Measurements from ENCODE around the gene CIITA.

CIITA gene

DNA sequence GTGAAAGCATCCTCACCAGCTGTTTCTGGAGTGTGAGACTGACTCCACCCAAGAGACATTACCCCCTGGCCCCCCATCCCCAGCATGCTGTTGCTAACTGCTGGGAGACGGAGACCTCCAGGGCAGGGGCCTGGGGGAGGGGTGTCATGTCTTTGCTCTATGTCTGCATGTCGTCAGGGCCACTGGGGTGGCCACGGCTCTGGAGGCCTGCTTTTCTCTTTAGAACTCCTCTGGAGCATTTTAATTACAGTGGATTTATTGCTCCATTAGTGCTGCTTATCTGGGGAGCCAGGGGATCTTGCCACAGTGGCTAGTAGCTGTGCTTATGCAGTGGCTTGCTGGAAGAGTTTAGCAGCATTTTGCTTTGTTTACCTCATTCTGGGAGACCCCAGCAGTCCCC lies 99.6 kb downstream of the CIITA start:
- no peak for DNase-seq

DNA sequence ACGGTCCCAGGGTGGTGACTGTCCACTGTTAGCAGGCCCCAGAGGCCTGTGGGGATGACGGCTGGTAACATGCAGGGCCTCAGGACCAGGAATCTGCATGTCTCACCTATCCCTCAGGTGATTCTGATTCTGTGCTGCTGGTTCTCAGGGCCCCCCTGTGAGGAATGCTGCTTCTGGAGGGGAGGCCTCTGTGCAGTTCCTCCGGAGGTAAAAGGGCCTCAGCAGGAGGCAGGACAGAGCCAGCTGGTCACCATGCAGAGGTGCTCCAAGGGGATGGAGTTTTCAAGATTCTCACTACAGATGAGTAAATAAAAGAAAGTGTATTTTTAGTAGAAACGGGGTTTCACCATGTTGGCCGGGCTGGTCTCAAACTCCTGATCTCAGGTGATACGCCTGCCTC lies 101.1 kb downstream of the CIITA start:
- DNase-seq: no peak

DNA sequence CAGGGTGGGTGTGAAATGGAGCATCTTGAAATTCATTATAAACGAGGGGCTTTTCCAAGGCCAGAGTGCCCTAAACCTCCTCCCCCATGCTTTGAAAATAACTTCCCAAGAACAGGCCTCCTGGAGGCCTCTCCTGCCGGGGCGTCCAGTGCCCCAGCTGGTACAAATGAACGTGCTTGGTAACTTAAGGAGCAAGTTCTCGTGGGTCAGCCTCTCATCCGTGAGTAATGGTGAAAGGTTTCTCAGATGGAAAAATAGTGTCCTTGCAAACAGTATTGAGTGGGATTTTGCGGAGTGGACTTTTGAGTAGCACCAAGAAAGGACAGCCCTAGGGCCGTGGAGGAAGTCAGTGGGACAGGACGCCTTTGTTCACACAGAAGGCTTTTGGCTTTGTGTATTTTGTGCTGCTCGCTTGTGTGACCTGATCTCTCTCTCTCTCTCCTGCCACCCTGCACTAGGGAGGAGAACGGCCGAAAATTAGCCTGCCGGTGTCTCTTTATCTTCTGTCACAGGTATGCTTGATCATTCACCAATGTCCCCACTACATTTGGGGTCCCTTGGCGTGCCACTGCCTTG lies 102.0 kb downstream of the CIITA start:
- DNase-seq: peak in 4 of 58 donors; percentile 1 to 51 (median 14)

DNA sequence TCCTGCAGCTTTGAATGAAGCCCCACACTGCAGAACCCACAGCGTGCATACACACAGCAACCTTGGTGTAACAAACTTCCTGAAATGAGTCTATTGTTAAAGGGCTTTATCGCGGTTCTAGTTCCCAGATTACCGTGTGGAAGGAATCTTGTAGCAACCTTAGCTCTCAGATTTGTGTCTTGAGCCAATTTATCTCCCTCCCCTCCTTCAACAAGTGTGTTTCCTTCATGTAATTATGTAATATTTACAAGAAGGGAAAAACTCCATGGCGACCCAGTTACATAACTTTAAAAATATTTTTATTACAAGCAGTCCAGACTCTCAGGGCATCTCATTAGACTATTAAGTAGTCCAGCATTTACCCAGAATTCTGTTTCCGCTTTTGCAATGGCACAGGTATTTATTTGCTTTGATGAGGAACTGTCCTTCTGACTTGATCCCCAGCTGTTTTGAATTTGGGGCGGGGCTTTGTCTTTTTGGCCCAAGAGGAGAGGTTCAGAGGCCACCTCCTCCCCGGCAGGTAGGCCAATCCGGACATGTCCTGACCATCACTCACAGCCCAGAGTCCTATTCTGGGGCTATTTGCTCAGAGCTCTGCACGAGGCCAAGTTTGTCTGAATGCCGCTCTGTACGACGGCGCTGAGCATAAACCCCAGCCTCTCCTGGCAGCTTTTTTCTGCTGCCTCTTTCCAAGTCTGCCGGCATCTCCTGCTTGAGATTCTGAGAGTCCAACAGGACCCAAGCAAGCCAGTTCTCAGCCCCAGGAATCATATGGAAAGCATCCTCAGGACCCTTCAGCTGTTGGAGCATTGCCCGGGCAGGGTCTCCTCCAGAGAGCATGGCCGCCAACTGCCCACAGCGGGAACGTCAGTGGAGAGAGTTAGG lies 103.0 kb downstream of the CIITA start:
- DNase-seq: peak in 50 of 58 donors; percentile 5 to 70 (median 32)

DNA sequence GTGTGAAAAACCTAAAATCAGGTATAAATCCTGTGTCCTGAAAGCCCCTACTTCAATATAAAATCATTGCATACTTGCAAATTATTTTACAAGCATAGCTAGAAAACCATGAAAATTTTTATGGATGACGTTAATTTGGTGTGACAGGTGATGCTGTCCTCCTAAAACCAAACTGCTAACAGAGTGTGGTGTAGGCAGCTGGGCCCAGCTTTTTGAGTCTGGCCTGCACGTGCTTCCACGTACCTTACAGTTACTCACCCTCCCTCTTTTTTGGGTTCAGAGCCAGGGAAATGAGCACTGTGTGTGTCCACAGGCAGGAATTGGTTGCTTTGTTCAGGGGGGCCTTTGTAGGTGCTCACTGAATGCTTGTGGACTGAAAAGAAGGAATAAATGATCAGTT lies 103.8 kb downstream of the CIITA start:
- no peak for DNase-seq

DNA sequence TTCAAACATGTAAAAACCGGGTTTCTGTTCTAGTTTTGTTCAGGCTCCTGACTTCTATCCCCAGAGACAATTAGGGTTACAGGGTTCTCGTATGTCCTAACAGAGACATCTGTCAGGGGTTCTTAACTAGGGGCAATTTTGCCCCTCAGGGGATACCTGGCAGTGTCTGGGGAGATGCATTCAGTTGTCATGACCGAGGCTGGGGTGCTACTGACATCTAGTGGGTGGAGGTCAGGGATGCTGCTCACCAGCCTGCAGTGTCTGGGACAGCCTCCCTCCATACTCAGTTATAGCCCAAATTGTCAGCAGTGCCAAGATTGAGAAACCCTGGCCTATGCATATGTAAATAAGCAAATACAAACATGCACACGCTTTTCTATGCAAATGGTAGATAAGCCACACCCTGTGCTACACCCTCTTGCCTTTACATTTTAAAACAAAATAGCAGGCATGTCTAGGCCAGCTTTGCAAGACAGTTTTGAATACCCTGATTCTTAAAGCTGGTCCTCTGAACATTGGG lies 104.8 kb downstream of the CIITA start:
- DNase-seq: peak in 1 of 58 donors; percentile 10

DNA sequence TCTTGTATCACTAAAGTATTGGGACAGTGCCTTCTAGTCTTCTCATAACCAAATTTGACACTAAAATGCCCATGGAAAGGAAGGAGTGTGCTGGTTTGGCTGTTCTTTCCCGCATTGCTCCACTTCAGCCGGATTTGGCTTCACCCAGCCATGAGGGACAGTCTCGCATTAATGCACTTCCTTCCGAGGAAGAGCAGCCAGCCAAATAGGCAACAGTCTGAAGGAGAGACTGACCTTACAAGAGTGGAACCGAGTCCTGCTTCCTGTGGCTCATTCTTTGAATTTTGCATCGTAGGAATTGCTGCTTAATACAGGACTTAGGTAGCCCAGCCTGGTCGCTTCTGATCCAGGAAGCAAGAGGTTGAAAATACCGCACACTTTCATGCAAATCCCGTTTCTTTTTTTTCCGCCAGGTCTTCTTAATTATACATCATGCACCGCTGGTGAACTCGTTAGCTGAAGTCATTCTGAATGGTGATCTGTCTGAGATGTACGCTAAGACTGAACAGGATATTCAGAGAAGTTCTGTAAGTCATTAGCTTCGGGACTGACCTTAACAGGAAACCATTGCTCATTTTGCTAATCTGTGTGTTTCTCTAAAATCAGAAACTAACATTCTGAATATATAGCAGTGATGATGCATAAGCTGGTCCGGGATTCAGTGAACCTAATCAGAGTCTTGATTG lies 105.6 kb downstream of the CIITA start:
- DNase-seq: peak in 11 of 58 donors; percentile 5 to 42 (median 22)

DNA sequence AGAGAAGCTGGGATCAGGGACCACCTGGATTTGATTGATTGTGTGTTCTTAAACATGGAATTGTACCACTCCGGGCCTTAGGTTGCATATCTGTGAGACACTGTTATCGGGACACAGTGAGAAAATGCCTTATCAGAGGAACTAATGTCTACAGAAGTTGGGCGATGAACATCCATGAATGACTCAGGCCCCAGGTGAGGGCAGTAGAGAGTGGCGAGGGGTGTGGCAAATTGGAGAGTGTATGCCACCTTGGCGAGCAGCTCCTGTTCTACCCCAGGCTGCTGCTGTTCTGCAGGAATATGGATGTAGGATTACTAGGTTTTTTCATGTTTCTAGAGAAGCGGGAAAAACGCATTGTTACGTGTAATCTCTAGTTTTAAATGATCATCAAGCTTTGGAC lies 106.2 kb downstream of the CIITA start:
- no peak for DNase-seq

DNA sequence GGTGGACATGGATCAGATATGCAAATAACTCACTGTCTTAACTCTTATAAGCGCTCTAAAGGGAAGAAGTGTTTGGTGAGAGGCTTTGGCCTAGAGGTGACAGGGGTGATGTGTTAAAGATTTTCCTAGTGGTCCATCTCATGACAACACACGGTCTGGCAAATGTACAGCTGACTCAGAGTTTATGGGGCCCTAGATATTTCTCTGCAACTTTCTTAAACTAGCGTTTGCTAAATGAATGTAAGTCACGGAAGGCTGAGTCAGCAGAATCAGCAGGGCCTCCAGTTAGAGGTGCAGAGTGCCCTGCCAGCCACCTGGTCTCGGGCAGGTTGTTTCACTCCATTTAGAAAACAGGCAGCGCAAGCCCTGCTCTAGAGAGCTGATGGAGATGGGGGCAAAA lies 107.5 kb downstream of the CIITA start:
- DNase-seq: no peak
